HG02571 (cell line): ENCODE results near the gene PSMA1.
"Not testable (repeated sequence)": the region's sequence is repeated elsewhere in the genome, so short reads cannot be mapped to it uniquely, and the experiment has no call there.

Experiments used
- ATAC-seq: cut with Tn5 transposase; IDR thresholded peaks from one replicate; pipeline ENCODE4 v1.9.1; 2021; ENCODE audit warnings: mild to moderate bottlenecking, moderate library complexity; ENCODE audit not compliant: unreplicated experiment

Gene PSMA1

DNA sequence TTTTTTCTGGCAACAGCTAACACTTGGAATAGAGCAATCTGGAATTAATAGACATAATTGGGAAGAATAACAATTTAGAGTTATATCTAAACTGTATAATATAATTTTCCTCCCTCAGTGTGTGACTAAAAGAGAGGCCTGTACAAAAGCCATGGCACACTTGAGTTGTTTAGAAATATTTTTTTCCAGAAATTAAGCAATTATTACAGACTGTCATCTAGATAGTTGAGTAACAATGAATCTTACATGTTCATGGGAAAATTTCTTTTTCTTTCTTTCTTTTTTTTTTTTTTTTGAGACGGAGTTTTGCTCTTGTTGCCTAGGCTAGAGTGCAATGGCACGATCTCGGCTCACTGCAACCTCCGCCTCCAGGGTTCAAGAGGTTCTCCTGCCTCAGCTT is 15.0 kb upstream of the PSMA1 start:
- ATAC-seq, result not testable (repeated sequence)

DNA sequence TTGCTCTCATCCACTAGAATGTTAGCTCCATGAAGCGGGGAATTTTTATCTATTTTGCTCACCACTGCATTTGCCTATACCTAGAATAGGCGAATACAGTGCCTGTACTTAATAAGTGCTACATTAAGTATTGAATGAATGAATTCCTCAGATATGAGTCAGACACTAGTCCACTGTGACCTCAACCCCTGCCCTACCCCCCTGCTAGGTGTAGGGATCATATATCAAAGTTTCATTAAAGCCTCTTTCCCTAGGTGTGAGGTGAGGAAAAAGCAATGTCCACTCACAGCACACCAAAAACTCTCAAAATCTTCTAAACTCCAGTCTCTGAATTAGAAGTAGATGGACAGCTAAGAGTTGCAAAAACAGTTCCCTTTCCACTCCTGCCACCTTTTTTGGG is 9.8 kb upstream of the PSMA1 start:
- ATAC-seq, result no peak

DNA sequence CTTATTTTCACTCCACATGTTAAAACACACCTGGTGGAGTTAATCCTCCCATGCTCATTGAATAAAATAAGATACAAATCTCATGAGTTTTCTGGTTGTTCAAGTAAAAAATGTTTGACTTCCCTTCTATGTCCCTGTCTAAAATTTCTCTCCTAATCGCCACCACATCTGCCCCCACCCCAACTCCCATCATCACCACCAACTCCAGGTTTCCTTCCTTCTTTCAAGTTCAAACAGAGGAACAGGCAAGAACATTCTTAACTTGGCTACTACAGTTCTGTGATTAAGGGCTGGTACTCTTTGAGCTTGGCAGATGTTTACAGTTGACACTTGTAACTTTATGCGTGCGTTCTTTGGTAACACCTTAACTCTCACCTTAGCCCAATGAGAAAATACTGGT is 9.1 kb upstream of the PSMA1 start:
- ATAC-seq, result no peak

DNA sequence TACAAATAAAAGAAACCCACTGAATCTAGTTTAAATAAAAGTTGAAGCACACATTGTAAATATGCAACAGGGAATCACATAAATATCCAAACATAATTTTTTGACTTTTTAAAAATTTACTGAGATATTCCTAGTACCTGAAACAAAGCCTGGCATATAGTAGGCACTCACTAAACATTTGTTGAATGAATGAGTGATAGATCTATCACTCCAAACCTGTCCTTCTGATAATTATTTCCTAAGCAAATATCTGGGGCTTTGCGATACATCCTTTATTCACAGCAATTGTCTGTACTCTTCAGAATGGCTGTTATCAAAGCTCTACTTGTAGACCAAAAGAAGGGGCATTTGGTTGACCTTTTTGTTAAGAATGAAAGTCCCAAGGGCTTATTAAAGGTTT is 2.6 kb upstream of the PSMA1 start:
- no peak for ATAC-seq

- no peak for ATAC-seq
These were observed 2.1 kb upstream of the PSMA1 start for GRCh38 chr11:14522245-14522644.

- ATAC-seq, result no peak
These were observed 563 bp upstream of the PSMA1 start for GRCh38 chr11:14520747-14521151.

DNA sequence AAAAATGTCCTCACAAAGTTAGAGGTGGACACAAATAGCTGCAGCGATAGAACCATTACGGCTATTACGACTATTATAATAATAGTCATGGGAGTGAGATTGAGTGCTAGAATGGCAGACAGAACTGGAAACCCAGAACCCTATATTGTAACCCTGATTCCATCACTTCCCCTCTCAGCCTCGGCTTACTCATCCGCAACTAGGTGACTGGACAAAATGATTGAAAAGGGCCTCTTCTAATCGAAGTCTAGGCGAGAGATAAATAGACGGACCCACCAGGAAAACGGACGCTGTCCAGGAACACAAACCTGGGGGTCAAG is 629 bp downstream of the PSMA1 start:
- peak; percentile 3 for ATAC-seq

- no peak for ATAC-seq
These were observed 1.4 kb downstream of the PSMA1 start for GRCh38 chr11:14518820-14519219.

DNA sequence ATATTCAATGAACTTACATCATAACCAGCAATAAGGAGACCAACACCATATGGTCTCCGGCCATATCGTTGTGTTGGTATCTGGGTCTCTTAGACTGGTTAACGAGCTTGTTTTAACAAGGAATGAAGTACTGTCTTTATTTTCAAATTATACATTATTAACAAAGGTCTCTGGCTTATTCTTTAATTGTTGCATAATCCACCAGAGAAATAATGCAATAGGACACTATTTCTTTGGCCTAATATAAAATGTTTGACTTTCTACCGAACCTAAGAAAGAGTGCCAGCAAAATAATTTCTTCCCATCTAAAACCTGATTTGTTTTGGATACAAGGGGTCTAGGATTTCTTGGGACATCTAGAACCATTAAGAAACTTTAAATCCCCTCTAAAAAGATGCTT is 6.4 kb downstream of the PSMA1 start:
- ATAC-seq, result no peak

DNA sequence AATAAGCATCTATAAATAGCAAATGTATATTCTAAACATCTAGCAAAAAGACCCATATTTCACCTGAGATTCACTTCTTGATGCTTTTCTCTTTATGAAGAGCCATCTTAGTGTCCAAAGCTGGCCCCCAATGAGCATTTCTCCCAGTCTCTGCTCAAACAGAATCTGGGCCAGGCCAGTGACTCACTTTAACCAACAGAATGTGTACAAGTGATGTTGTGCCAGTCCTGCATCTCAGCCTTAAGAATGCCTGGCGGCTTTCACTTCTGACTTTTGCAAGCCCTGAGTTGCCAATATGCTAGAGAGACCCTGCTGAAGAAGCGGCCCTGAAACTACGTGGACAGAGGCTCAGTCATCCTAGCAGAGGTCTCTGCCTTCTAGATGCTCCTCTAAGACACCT is 13.7 kb downstream of the PSMA1 start:
- ATAC-seq, result no peak

DNA sequence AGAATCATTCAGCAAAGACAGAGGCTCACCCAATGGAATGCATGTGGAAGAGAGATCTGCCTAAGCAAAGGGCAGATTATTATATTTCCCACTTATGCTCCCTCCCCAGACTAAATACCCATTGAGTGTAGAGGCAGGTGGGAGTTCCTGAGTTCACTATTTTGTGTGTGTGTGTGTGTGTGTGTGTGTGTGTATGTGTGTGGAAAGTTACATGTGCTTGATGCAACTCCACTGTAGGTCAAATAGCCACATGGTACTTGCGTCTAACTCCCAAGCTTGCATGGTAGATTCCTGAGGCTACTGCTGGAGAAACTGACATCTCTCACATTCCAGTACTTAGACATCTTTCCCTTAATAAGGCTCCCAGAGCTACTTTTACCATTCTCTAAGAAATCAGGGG is 17.2 kb downstream of the PSMA1 start:
- no peak for ATAC-seq

DNA sequence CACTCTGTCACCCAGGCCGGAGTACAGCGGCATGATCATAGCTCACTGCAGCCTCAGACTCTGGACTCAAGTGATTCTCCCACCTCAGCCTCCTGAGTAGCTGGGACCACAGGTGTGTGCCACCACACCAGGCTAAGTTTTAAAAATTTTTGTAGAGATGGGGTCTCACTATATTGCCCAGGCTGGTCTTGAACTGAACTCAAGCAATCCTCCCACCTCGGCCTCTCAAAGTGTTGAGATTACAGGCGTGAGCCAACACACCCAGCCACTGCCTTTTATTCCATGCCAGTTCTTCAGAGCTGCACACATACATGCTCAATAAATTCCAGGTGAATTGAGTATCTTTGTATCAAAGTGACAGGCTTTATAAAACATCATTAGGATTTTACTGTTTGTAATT is 18.1 kb downstream of the PSMA1 start:
- no peak for ATAC-seq

DNA sequence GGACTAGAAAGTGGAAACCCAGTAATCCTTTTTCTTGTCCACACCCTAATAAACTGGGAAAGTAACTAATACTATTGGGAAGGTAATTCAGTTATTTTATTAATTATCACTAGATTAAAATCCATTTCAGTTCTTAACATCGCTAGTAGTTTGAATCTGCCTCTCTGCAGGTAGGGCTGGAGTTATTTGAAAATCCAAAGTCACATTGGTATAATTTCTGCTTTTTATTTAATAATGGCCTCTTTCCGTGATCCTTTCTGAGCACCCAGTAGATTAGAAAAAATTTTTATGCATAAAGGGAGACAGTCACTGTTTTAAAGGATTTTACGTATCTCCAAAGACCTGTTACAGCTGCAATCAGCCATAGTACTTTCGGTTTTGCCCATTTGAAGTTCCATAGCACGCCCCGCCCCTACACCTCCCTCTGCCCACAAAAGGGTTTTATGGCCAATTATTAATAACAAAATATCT is 20.0 kb downstream of the PSMA1 start:
- ATAC-seq, result peak; percentile 56

DNA sequence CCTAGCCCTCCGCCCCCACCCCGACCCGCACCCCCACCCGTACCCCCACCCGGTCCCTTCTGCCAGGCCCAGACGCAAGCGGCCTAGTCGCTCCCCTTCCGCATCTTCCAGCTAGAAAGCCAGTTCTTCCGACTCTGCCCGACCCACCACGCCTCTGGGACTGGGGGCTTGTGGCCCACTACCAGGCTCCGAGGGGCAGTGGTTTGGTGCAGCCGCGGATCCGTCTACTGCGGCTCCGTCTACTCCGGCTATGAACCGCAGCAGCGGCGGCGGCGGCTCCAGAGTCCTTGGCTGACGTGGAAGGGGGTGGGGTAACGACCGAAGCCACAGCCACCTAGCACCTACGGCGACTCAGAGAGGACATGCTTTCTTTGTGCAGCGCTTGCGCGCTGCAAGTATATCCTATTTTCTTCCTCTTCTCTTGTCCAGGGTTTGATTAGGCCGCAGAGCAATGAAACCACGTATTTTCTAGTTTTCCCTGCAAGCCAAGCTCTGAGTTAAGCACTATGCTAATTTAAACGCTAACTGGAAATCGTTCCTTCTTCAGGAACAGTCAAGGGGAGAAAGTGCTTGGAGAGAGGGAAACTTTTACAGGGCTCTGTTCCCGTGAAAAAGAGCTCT is 20.5 kb downstream of the PSMA1 start, which contains the start of gene COPB1:
COPB1 (minus strand) TSS at position 252 of the 621 bp plus-strand sequence. CDS start 883 bp downstream, outside the sequence.
- peak; percentile 89 for ATAC-seq

GRCh38 chr11:14499178-14499559 is 21.0 kb downstream of the PSMA1 start:
- peak; percentile 13 for ATAC-seq

DNA sequence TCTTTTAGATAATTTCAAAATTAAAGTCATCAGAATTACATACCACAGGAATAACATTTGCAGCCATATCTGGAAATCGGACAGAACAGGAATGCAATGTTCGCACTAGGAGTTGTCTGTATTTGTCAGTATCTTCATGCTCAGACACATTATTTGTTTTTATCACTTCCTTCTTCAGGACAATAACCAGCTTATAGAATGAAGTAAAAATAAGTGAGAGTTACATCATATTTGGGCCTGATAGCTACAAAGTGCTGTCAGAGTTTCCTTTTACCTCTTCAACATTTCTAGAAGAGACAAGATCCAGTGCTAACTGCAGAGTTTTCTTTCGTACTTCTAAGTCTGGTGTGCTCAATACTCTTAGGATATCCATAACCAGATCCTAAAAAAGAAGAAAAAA is 39.5 kb downstream of the PSMA1 start:
- ATAC-seq, result no peak

- ATAC-seq, result no peak
These were observed 49.1 kb downstream of the PSMA1 start for GRCh38 chr11:14471127-14471526.

DNA sequence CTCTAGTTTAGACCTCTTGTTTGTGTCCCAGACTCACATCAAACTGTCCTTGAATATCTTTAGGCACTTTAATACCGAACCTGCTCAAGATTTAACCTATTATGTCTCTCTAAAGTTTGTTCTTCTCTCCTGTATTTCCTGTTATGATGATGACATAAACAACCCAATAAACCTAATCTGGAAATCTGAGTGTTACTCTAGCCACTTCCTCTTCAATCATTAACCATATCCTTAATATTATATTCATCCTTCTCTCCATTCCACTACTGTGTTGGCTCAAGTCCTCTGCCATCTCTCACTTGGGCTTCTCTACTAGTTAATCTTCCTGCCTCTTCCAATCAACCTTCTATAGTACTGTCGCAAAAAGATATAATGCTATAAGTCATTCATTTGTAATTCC is 56.6 kb downstream of the PSMA1 start:
- ATAC-seq, result no peak

DNA sequence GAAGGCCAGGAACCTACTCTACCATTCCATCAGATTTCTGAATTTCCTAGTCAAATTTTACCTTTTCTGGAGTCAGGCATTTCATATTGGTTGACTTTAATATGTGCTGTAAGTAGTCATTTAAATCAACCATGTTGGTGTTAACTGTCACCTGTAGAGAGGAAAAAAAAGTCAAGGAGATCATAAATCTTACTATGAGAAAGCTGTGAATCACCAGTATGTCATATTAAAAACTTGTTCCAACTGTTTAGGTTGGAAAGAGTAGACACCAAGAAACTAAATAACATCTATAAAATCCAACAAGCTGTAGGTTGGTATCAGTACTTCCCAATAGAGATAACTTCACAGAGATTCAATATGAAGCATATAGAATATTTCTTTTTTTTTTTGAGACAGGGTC is 60.0 kb downstream of the PSMA1 start:
- no peak for ATAC-seq

- ATAC-seq, result no peak
These were observed 61.8 kb downstream of the PSMA1 start for GRCh38 chr11:14458377-14458776.

- no peak for ATAC-seq
These were observed 64.3 kb downstream of the PSMA1 start for GRCh38 chr11:14455648-14456430.
